K562 (cell line): ENCODE results near the gene STEAP1B. TPM values are rescaled to one million over a fixed set of nuclear protein-coding genes. Genes with fewer than 3 reads are reported as not detected.

Source experiments
- ARID1B ChIP-seq: fragments of 450-650 bp; IDR thresholded peaks from 2 replicates; pipeline ENCODE4 v1.6.1; 2016; ENCODE audit warnings: antibody characterized with exemption, mild to moderate bottlenecking, inconsistent platforms
- ARID4B ChIP-seq: sonication (generic); formaldehyde crosslinking; IDR thresholded peaks from 2 replicates; pipeline ENCODE4 v1.8.0; 2022; ENCODE audit warnings: mild to moderate bottlenecking, missing genetic modification reagents
- MYBL2 ChIP-seq, 2 experiments: fragments of 450-650 bp in 1 of 2; sonication (generic) in 1 of 2; formaldehyde crosslinking in 1 of 2; IDR thresholded peaks; 2 replicates each; pipeline versions ENCODE4 v1.6.1 to v1.8.1; 2017 to 2022; ENCODE audit warnings: borderline replicate concordance in 1 of 2, inconsistent platforms in 1 of 2, low read depth in 1 of 2, mild to moderate bottlenecking in 1 of 2, missing genetic modification reagents in 1 of 2, moderate library complexity in 1 of 2
- RFX5 ChIP-seq: IDR thresholded peaks from 2 replicates; pipeline ENCODE4 v1.6.1; 2011; ENCODE audit warnings: low read depth, mild to moderate bottlenecking, improper control_type of control experiment, low read length
- ZNF12 ChIP-seq: sonication (generic); formaldehyde crosslinking; IDR thresholded peaks from 2 replicates; pipeline ENCODE4 v1.4.0; 2020; ENCODE audit warnings: mild to moderate bottlenecking, missing genetic modification reagents
- ZNF3 ChIP-seq: fragments of 250-450 bp; sonication (Bioruptor Pico); IDR thresholded peaks from 2 replicates; pipeline ENCODE4 v1.5.0; 2021; ENCODE audit warnings: mild to moderate bottlenecking, moderate library complexity
- ZNF318 ChIP-seq, 2 experiments: fragments of 450-650 bp; IDR thresholded peaks; 2 replicates each; pipeline ENCODE4 v1.6.1; 2016; ENCODE audit warnings: mild to moderate bottlenecking in 2 of 2, borderline replicate concordance in 1 of 2, low read depth in 1 of 2, moderate library complexity in 1 of 2
- polyA plus RNA-seq, 8 experiments: library from polyadenylated mRNA; depleted of rRNA in 4 of 8; stranded (reverse) in 5 of 8; unstranded in 3 of 8; fragments of >200 nt; fragmentation: Nextera tagmentation in 2 of 8; fragmentation: Illumina TruSeq in 1 of 8; extraction: Ambion mirVana in 2 of 8; extraction: Trizol in 1 of 8; gene quantifications; 2 replicates each; pipeline versions ENCODE4 v1.2.1 to v1.2.3, GENCODE V29; 2011 to 2014; ENCODE audit warnings: inconsistent platforms in 1 of 8, missing spikeins in 1 of 8
- total RNA-seq, 7 experiments: library from RNA; depleted of rRNA in 6 of 7; stranded (reverse); fragments of >200 nt in 6 of 7; fragmentation: Illumina TruSeq in 2 of 7; extraction: Trizol in 2 of 7; gene quantifications; 2 replicates each; pipeline versions ENCODE4 v1.2.1 to v1.2.3, GENCODE V29; 2011 to 2021; ENCODE audit warnings: low replicate concordance in 1 of 7

The STEAP1B gene
- total and polyA plus RNA-seq, 9 of the 15 experiments (the other 6 are each of a cell fraction or from before 2014, with no cell fraction given): 20.0 to 38.5 (median 30.6) TPM

GRCh38 chr7:22457471-22457870 lies 42.5 kb downstream of the STEAP1B start (continued):
- TF ChIP-seq ZNF318 (IDR thresholded peaks at IDR 0.05; ENCODE audit: borderline replicate concordance in 1 of 2, low read depth in 1 of 2): no peak
- TF ChIP-seq MYBL2 (IDR thresholded peaks at IDR 0.05; ENCODE audit: low read depth): no peak
- TF ChIP-seq MYBL2 (CRISPR knock-in tag; IDR thresholded peaks at IDR 0.05; ENCODE audit: borderline replicate concordance): no peak
- TF ChIP-seq ARID1B: no peak
- no peak for TF ChIP-seq ZNF3 (CRISPR knock-in tag)
- TF ChIP-seq ZNF12 (CRISPR knock-in tag): no peak
- no peak for TF ChIP-seq ARID4B (CRISPR knock-in tag)
- no peak for TF ChIP-seq RFX5
